Measurements from ENCODE around the gene IL10RB. TPM values are rescaled to one million over a fixed set of nuclear protein-coding genes. Genes with fewer than 3 reads are reported as not detected.

The IL10RB gene
- total and polyA plus RNA-seq, 2 of the 13 experiments (the other 11 are each of a cell fraction or from before 2014, with no cell fraction given): 17.4 to 18.2 TPM

DNA sequence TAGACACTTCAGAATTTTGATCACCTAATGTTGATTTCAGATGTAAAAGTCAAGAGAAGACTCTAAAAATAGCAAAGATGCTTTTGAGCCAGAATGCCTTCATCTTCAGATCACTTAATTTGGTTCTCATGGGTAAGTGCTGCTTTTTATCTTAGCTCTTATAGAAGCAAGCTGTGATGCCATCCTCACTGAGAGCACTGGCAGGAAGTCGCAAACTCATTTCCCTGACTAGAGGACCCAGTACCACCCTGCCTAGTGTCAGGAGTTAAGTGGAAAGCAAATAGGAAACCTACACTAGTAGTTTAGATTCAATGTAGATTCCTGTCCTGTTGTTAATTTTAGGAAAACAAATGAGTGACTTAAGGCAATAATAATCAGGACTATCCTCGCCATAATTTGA, 24.3 kb upstream of the IL10RB start:
- Histone ChIP-seq H4K20me1 (ENCODE audit: insufficient read depth, low read length) (no peaks in the 10 kb centered on the region), H3K79me2 (ENCODE audit: insufficient read depth, low read length) (peaks cover 3% of the 10 kb centered on the region), H2AFZ (ENCODE audit: low read length) (no peak overlapping the region), H3K9ac (ENCODE audit: insufficient read depth, low read depth, low read length) (no peak overlapping the region), H3K36me3 (replicated peaks in 1 of 2; ENCODE audit: control insufficient read depth in 1 of 2, insufficient read depth in 2 of 2, low read length in 2 of 2) (peaks cover 1 to 13% of the 10 kb centered on the region in 2 experiments), H3K4me3 (replicated peaks in 1 of 3; ENCODE audit: insufficient read depth in 1 of 3, low read depth in 2 of 3, low read length in 3 of 3) (no peak overlapping the region), H3K27ac (ENCODE audit: extremely low read length, insufficient read depth, low read length) (no peak overlapping the region), H3K9me3 (ENCODE audit: low read length) (no peaks in the 10 kb centered on the region), H3K4me1 (ENCODE audit: insufficient read depth, low read length) (peaks cover 24% of the 10 kb centered on the region), H3K4me2 (ENCODE audit: low read depth, low read length) (no peak overlapping the region), H3K27me3 (ENCODE audit: control insufficient read depth in 1 of 2, insufficient read depth in 2 of 2, low read length in 2 of 2) (no peaks in the 10 kb centered on the region)
- ATAC-seq: no peak
- no peak for FAIRE-seq
- in situ Hi-C loops (cut with HindIII; ENCODE audit: extremely low pct_ligation_motif_present, low pct_unique_long_range_greater_than_20kb): no loop called here
- ChIA-PET POLR2A (interaction anchor here (0.7 kb wide), 1 partner anchor 9 kb away, joined by 3 read pairs; no protein-coding TSS in a partner anchor), CTCF (ENCODE audit: low intra/inter-chr PET ratio, low total read pairs) (no interaction called here)
- DNase-seq (ENCODE audit: low spot score): no peak
- WGBS (ENCODE audit: low lambda C conversion rate): 98% methylated on average over 2 of the region's 2 CpGs
- BruUV-seq (replicated peaks): no TSS peak
- TF ChIP-seq CCDC6 (CRISPR knock-in tag; IDR thresholded peaks at IDR 0.05) (no peak), NCOA5 (CRISPR knock-in tag; IDR thresholded peaks at IDR 0.05) (no peak), FOSL2 (CRISPR knock-in tag; IDR thresholded peaks at IDR 0.05) (no peak), KLF11 (CRISPR knock-in tag; IDR thresholded peaks at IDR 0.05) (no peak), ZNF598 (CRISPR knock-in tag; IDR thresholded peaks at IDR 0.05; ENCODE audit: borderline replicate concordance) (no peak), NRL (CRISPR knock-in tag; IDR thresholded peaks at IDR 0.05; ENCODE audit: borderline replicate concordance) (no peak), ZFX (CRISPR knock-in tag; IDR thresholded peaks at IDR 0.05; ENCODE audit: low read depth) (no peak), HNRNPL (IDR thresholded peaks at IDR 0.05; ENCODE audit: low read depth, low read length) (no peak)
- TF ChIP-seq, protein P1, sequence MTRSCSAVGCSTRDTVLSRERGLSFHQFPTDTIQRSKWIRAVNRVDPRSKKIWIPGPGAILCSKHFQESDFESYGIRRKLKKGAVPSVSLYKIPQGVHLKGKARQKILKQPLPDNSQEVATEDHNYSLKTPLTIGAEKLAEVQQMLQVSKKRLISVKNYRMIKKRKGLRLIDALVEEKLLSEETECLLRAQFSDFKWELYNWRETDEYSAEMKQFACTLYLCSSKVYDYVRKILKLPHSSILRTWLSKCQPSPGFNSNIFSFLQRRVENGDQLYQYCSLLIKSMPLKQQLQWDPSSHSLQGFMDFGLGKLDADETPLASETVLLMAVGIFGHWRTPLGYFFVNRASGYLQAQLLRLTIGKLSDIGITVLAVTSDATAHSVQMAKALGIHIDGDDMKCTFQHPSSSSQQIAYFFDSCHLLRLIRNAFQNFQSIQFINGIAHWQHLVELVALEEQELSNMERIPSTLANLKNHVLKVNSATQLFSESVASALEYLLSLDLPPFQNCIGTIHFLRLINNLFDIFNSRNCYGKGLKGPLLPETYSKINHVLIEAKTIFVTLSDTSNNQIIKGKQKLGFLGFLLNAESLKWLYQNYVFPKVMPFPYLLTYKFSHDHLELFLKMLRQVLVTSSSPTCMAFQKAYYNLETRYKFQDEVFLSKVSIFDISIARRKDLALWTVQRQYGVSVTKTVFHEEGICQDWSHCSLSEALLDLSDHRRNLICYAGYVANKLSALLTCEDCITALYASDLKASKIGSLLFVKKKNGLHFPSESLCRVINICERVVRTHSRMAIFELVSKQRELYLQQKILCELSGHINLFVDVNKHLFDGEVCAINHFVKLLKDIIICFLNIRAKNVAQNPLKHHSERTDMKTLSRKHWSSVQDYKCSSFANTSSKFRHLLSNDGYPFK (CRISPR knock-in tag; IDR thresholded peaks at IDR 0.05; ENCODE audit: borderline replicate concordance): no peak
- TF ChIP-seq, protein P2, sequence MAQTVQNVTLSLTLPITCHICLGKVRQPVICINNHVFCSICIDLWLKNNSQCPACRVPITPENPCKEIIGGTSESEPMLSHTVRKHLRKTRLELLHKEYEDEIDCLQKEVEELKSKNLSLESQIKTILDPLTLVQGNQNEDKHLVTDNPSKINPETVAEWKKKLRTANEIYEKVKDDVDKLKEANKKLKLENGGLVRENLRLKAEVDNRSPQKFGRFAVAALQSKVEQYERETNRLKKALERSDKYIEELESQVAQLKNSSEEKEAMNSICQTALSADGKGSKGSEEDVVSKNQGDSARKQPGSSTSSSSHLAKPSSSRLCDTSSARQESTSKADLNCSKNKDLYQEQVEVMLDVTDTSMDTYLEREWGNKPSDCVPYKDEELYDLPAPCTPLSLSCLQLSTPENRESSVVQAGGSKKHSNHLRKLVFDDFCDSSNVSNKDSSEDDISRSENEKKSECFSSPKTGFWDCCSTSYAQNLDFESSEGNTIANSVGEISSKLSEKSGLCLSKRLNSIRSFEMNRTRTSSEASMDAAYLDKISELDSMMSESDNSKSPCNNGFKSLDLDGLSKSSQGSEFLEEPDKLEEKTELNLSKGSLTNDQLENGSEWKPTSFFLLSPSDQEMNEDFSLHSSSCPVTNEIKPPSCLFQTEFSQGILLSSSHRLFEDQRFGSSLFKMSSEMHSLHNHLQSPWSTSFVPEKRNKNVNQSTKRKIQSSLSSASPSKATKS (CRISPR knock-in tag; IDR thresholded peaks at IDR 0.05): no peak
- intact Hi-C loops (cut with micrococcal nuclease; ENCODE audit: unreplicated experiment): no loop called here
